ENCODE measurements around the gene INPP5B. TPM values are rescaled to one million over a fixed set of nuclear protein-coding genes. Genes with fewer than 3 reads are reported as not detected.
"Not testable (repeated sequence)": the region's sequence is repeated elsewhere in the genome, so short reads cannot be mapped to it uniquely, and the experiment has no call there.

INPP5B gene
- total RNA-seq, 1 experiment from 2014 or later: 26.8 TPM

- Mint-ChIP-seq H3K27ac (peak overlapping the region; percentile 49; the same call in 1 of the 2 replicates), H3K27me3 (ENCODE audit: low read depth) (no peaks in the 10 kb centered on the region), H3K9me3 (no peaks in the 10 kb centered on the region), H3K4me3 (no peak overlapping the region), H3K4me1 (no peaks in the 10 kb centered on the region), H3K36me3 (0 out of 2 replicates have a peak, but pooled peaks cover 2% of the 10 kb centered on the region)
- DNase-seq (ENCODE audit: low spot score) (no peak), ATAC-seq (no peak)
- POLR2A ChIA-PET: no interaction called here
- TF ChIP-seq ZNF281 (CRISPR knock-in tag; IDR thresholded peaks at IDR 0.05) (no peak), ZNF263 (CRISPR knock-in tag; IDR thresholded peaks at IDR 0.05; ENCODE audit: low read depth) (no peak), HMGXB4 (CRISPR knock-in tag; IDR thresholded peaks at IDR 0.05) (no peak), FOXP1 (CRISPR knock-in tag; IDR thresholded peaks at IDR 0.05; ENCODE audit: borderline replicate concordance) (no peak), ZNF138 (CRISPR knock-in tag; conservative IDR thresholded peaks at IDR 0.05) (no peak), FOXP4 (CRISPR knock-in tag; IDR thresholded peaks at IDR 0.05) (no peak), RELA (CRISPR knock-in tag; IDR thresholded peaks at IDR 0.05; ENCODE audit: borderline replicate concordance) (no peak), NR1H2 (CRISPR knock-in tag; IDR thresholded peaks at IDR 0.05) (no peak), IRF1 (CRISPR knock-in tag; IDR thresholded peaks at IDR 0.05) (no peak), TEAD4 (CRISPR knock-in tag; IDR thresholded peaks at IDR 0.05) (no peak), ATF6 (CRISPR knock-in tag; IDR thresholded peaks at IDR 0.05) (no peak)
- CTCF ChIA-PET: interaction anchor here (0.6 to 1.5 kb wide), 4 partner anchors 9 to 132 kb away, joined by 3 to 6 read pairs (median 3); partner anchors contain the start of gene MTF1
Observed at GRCh38 chr1:37940299-37940947, 6.4 kb downstream of the INPP5B start.

- H3K4me3 Mint-ChIP-seq; H3K36me3 Mint-ChIP-seq; DNase-seq (ENCODE audit: low spot score); ATAC-seq; H3K27ac Mint-ChIP-seq; H3K4me1 Mint-ChIP-seq; H3K27me3 Mint-ChIP-seq (ENCODE audit: low read depth); H3K9me3 Mint-ChIP-seq; POLR2A ChIA-PET: not testable (repeated sequence)
- CTCF ChIA-PET: interaction anchor here (1.2 to 1.8 kb wide), 7 partner anchors 11 to 120 kb away, joined by 3 to 16 read pairs (median 3); partner anchors contain the start of gene MTF1
Observed at GRCh38 chr1:37936760-37937159, 10.1 kb downstream of the INPP5B start.
